Mesenchymal stem cell (in vitro differentiated cells and primary cell): ENCODE results near the gene TMEM9.

ENCODE experiments used
- DNase-seq: peaks from one replicate; pipeline ENCODE4 v3.0.0-alpha.2; 2013
- H2AFZ ChIP-seq: one replicate; pipeline ENCODE4 v1.6.1; 2013; ENCODE audit warnings: low read depth, mild to moderate bottlenecking, control low read depth, inconsistent platforms, low read length, moderate library complexity
- H2AK5ac ChIP-seq: 2 replicates; pipeline ENCODE4 v1.6.1; 2013; ENCODE audit warnings: low read length, moderate library complexity, mild to moderate bottlenecking, inconsistent platforms; ENCODE audit not compliant: severe bottlenecking
- H2BK120ac ChIP-seq: one replicate; pipeline ENCODE4 v1.6.1; 2013; ENCODE audit warnings: low read depth, mild to moderate bottlenecking, inconsistent platforms, low read length, moderate library complexity
- H2BK12ac ChIP-seq, 2 experiments: one replicate each; pipeline ENCODE4 v1.6.1; 2013; ENCODE audit warnings: inconsistent platforms in 2 of 2, low read length in 2 of 2, mild to moderate bottlenecking in 2 of 2, moderate library complexity in 2 of 2, control low read depth in 1 of 2
- H2BK15ac ChIP-seq: one replicate; pipeline ENCODE4 v1.6.1; 2013; ENCODE audit warnings: mild to moderate bottlenecking, low read depth, inconsistent platforms; ENCODE audit not compliant: poor library complexity, severe bottlenecking
- H2BK5ac ChIP-seq: 2 replicates; pipeline ENCODE4 v1.6.1; 2013; ENCODE audit warnings: low read depth, mild to moderate bottlenecking, low read length, control low read depth, inconsistent platforms; ENCODE audit not compliant: poor library complexity, severe bottlenecking
- H3K14ac ChIP-seq, 2 experiments: one replicate each; pipeline ENCODE4 v1.6.1; 2013; ENCODE audit warnings: inconsistent platforms in 2 of 2, low read length in 2 of 2, control low read depth in 1 of 2, mild to moderate bottlenecking in 1 of 2, moderate library complexity in 1 of 2
- H3K18ac ChIP-seq, 2 experiments: one replicate each; pipeline ENCODE4 v1.6.1; 2013; ENCODE audit warnings: inconsistent platforms in 2 of 2, low read length in 2 of 2, control low read depth in 1 of 2, low read depth in 1 of 2, mild to moderate bottlenecking in 1 of 2
- H3K23ac ChIP-seq, 2 experiments: one replicate each; pipeline ENCODE4 v1.6.1; 2013; ENCODE audit warnings: inconsistent platforms in 2 of 2, low read length in 2 of 2, mild to moderate bottlenecking in 2 of 2, moderate library complexity in 2 of 2, control low read depth in 1 of 2
- H3K27ac ChIP-seq: 2 replicates; pipeline ENCODE4 v1.5.1; 2013; ENCODE audit warnings: mild to moderate bottlenecking, moderate library complexity, low read length, control low read depth, inconsistent platforms; ENCODE audit not compliant: poor library complexity, severe bottlenecking
- H3K27me3 ChIP-seq, 2 experiments: 2 replicates each; pipeline versions ENCODE4 v1.6.1 to v1.7.0; 2013; ENCODE audit warnings: low read length in 2 of 2, mild to moderate bottlenecking in 2 of 2, moderate library complexity in 2 of 2, control low read depth in 1 of 2, inconsistent platforms in 1 of 2; ENCODE audit not compliant: control insufficient read depth in 1 of 2, insufficient read depth in 1 of 2
- H3K36me3 ChIP-seq, 2 experiments: 2 replicates each; pipeline versions ENCODE4 v1.6.1 to v1.7.0; 2013; ENCODE audit warnings: low read length in 2 of 2, control low read depth in 1 of 2, inconsistent platforms in 1 of 2, low read depth in 1 of 2, mild to moderate bottlenecking in 1 of 2; ENCODE audit not compliant: insufficient read depth in 2 of 2, control insufficient read depth in 1 of 2
- H3K4ac ChIP-seq, 2 experiments: one replicate each; pipeline ENCODE4 v1.6.1; 2013; ENCODE audit warnings: inconsistent platforms in 2 of 2, low read length in 2 of 2, mild to moderate bottlenecking in 2 of 2, moderate library complexity in 2 of 2, control low read depth in 1 of 2, low read depth in 1 of 2
- H3K4me1 ChIP-seq: 2 replicates; pipeline ENCODE4 v1.6.1; 2013; ENCODE audit warnings: low read depth, low read length, control low read depth; ENCODE audit not compliant: control insufficient read depth, insufficient read depth
- H3K4me2 ChIP-seq: 2 replicates; pipeline ENCODE4 v1.6.1; 2013; ENCODE audit warnings: low read length, mild to moderate bottlenecking, inconsistent platforms; ENCODE audit not compliant: poor library complexity, severe bottlenecking
- H3K4me3 ChIP-seq, 2 experiments: 2 replicates each; pipeline versions ENCODE4 v1.5.1 to v1.7.0; 2013; ENCODE audit warnings: low read length in 2 of 2, mild to moderate bottlenecking in 2 of 2, control low read depth in 1 of 2, low read depth in 1 of 2; ENCODE audit not compliant: insufficient read depth in 1 of 2
- H3K79me1 ChIP-seq: replicated peaks from 2 replicates; pipeline ENCODE4 v1.6.1; 2013; ENCODE audit warnings: mild to moderate bottlenecking, control low read depth, low read length, inconsistent platforms; ENCODE audit not compliant: poor library complexity, severe bottlenecking
- H3K9ac ChIP-seq: 2 replicates; pipeline ENCODE4 v1.7.0; 2013; ENCODE audit warnings: mild to moderate bottlenecking, low read length, moderate library complexity
- H3K9me3 ChIP-seq: 2 replicates; pipeline ENCODE4 v1.7.0; 2013; ENCODE audit warnings: mild to moderate bottlenecking, low read length; ENCODE audit not compliant: control insufficient read depth
- H4K8ac ChIP-seq: one replicate; pipeline ENCODE4 v1.6.1; 2013; ENCODE audit warnings: inconsistent platforms, mild to moderate bottlenecking, low read length, moderate library complexity
- H4K91ac ChIP-seq: one replicate; pipeline ENCODE4 v1.6.1; 2013; ENCODE audit warnings: mild to moderate bottlenecking, low read length, inconsistent platforms
- WGBS: methylation state at CpG from one replicate; pipeline ENCODE4 v1.1.7; 2013; ENCODE audit warnings: mixed read lengths; 5-methylcytosine and 5-hydroxymethylcytosine counted together

Gene TMEM9

DNA sequence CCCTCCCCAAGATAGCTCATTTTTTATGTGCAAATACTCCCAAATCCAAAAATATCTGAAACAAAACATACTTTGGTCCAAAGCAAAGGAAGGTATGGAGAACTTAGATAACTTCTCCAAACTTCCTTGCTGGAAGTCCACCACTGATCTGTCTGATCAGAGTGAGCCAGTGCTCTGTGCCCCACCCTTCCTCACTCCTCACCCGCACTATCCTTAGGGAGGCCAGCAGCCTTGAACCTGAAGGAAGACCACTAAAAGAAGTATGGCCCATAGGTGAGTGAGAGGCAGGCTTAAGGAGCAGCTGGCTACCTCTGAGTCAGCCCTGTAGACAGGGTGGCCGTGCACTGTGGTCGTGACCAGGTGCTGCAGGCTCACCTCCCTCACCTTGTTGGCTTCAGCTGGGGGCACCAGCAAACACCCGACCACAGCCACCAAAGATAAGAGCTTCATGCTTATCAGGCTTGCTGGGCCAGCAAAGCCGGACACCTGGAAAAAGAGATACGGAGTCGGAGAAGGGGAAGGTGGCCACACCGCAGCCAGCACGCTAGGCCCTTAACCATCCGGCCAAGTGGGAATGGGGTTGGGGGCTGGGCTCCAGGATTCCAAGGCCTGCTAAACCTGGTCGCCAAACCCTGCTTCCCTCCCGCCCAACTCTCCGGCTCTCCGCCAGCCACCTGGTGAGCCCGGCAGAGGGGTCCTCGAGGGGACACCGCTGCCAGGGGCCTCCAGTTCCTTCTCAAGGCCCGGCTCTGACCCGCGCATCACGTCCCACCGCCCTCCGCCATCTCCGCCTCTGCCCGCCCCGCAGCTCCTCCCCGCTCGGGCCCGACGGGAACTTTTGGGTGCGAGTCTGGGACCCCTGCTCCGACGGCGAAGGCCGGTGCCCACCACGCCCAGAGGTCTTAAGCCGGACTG, 543 bp downstream of the TMEM9 start:
- Histone ChIP-seq H3K18ac (peak overlapping the region; percentile 72 to 97), H3K4me1 (peaks cover 6% of the 10 kb centered on the region), H3K27ac (no peak overlapping the region), H3K23ac (no peak overlapping the region), H3K4ac (peak overlapping the region; percentile 24 to 46), H3K4me3 (peak overlapping the region; percentile 76 to 95), H3K4me2 (peak overlapping the region; percentile 74), H4K91ac (peak overlapping the region; percentile 1), H2AK5ac (no peak overlapping the region), H3K27me3 (peaks cover 17 to 18% of the 10 kb centered on the region in 2 experiments), H3K79me1 (peaks cover 30% of the 10 kb centered on the region), H2BK15ac (no peak overlapping the region), H3K36me3 (peaks cover 23 to 34% of the 10 kb centered on the region in 2 experiments), H4K8ac (peak overlapping the region; percentile 92), H2AFZ (peak overlapping the region; percentile 79), H3K9me3 (no peaks in the 10 kb centered on the region), H2BK120ac (peak overlapping the region; percentile 35), H3K14ac (peak overlapping the region in 1 of 2 experiments; percentile 99), H3K9ac (peak overlapping the region; percentile 94), H2BK5ac (no peak overlapping the region), H2BK12ac (peak overlapping the region in 1 of 2 experiments; percentile 55)
- no peak for DNase-seq
- WGBS: 2% methylated on average over 34 of the region's 37 CpGs

DNA sequence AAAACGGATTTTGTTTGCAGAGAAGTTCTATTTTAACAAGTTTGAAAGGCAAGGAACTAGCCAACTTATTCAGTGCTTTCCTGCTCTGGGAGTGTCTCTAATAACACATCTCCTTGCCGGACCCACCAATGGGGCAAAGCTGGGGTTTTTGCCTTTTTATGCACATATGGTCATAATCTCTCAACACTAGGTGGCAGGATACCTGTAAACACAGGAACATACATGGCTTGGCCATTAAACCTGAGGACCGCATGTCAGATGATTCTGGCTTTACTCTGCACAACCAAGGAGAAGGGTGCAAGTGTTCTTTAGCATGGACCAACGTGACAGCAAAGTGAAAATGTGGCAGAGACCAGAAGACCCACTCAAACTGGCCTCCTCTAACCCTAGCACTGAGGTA, 4.9 kb downstream of the TMEM9 start:
- Histone ChIP-seq H3K27ac (no peak overlapping the region), H4K8ac (no peak overlapping the region), H3K23ac (no peak overlapping the region), H3K27me3 (no peaks in the 10 kb centered on the region), H3K36me3 (peaks cover 63 to 77% of the 10 kb centered on the region in 2 experiments), H3K4ac (no peak overlapping the region), H4K91ac (no peak overlapping the region), H2BK12ac (no peak overlapping the region), H3K4me2 (no peak overlapping the region), H3K79me1 (peaks cover 43% of the 10 kb centered on the region), H2AFZ (no peak overlapping the region), H3K9ac (no peak overlapping the region), H3K4me1 (peaks cover 4% of the 10 kb centered on the region), H2AK5ac (no peak overlapping the region), H3K18ac (no peak overlapping the region), H2BK15ac (no peak overlapping the region), H3K9me3 (no peaks in the 10 kb centered on the region), H2BK5ac (no peak overlapping the region), H3K14ac (no peak overlapping the region), H2BK120ac (no peak overlapping the region), H3K4me3 (no peak overlapping the region)
- DNase-seq: peak; percentile 41
- WGBS: 83% methylated on average over 4 of the region's 4 CpGs

DNA sequence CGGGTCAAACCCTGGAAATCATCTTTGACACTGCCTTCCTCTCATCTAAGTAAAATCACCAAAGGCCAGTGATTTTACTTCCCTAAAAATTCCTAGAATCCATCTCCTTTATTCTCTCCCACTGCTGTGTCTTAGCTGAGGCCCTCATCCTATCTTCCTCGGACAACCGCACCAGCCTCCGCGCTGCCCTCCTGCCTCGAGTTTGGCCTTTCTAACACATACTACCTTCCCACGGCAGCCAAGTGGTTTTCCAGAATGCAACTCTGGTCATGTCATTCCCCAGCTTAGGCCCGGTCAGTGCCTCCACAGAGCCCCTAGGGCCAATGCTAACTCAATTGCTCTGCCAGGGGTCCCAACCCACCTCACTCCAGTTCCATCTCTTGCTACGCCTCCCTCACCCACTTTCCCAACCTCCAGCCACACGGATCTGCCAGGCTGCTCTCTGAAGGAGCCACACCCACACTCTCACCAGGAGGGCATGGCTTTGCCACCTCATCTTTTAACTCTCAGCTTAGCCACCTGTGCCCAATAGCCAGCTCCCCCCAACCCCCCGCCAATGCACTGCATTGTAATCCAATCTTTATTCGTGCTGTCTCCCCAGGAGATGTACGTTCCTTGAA, 6.8 kb downstream of the TMEM9 start:
- Histone ChIP-seq H3K18ac (no peak overlapping the region), H3K27ac (no peak overlapping the region), H3K9me3 (no peaks in the 10 kb centered on the region), H3K9ac (no peak overlapping the region), H3K27me3 (no peaks in the 10 kb centered on the region), H2BK5ac (no peak overlapping the region), H4K91ac (no peak overlapping the region), H3K14ac (no peak overlapping the region), H3K36me3 (peaks cover 82 to 92% of the 10 kb centered on the region in 2 experiments), H3K23ac (no peak overlapping the region), H2AFZ (no peak overlapping the region), H3K4me2 (no peak overlapping the region), H2BK12ac (no peak overlapping the region), H2AK5ac (no peak overlapping the region), H3K4ac (no peak overlapping the region), H3K4me3 (no peak overlapping the region), H2BK120ac (no peak overlapping the region), H4K8ac (no peak overlapping the region), H3K79me1 (peaks cover 34% of the 10 kb centered on the region), H2BK15ac (no peak overlapping the region), H3K4me1 (no peaks in the 10 kb centered on the region)
- WGBS: 92% methylated on average over 12 of the region's 13 CpGs
- DNase-seq: no peak
